Breast epithelium (tissue), 3 donors: ENCODE measurements around the gene STARD13.

Source experiments
- CTCF ChIP-seq, 3 donors: fragments of 450-650 bp; IDR thresholded peaks; one replicate each; pipeline ENCODE4 v1.5.1; 2016 to 2017; ENCODE audit warnings: antibody characterized with exemption in 3 of 3, mild to moderate bottlenecking in 3 of 3, moderate library complexity in 3 of 3
- POLR2A ChIP-seq: fragments of 450-650 bp; IDR thresholded peaks from one replicate; pipeline ENCODE4 v1.6.1; 2016; ENCODE audit warnings: antibody characterized with exemption, mild to moderate bottlenecking, moderate library complexity
- POLR2AphosphoS5 ChIP-seq, 3 donors: sonication (generic); formaldehyde crosslinking; IDR thresholded peaks; one replicate each; pipeline ENCODE4 v1.6.1; 2017; ENCODE audit warnings: antibody characterized with exemption in 3 of 3

DNA sequence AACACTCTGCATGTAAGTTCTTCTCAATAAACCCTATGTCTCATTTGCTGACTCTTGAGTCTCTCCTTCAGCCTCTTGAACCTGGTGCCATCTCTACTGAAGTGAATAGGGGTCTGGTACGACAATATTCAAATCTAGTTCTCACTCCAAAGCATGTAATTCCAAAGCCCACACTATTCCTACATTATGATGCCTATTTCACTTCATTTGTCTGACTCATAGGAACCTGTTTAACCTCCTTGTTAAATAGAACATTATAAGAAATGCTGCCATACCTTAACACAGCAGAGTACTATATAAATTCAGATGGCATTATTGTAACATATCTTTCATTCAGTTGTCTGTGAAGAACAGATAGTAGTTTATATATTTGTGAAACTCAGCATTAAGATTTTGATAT lies 67.1 kb downstream of the STARD13 start:
- TF ChIP-seq POLR2A (no peak), CTCF (IDR thresholded peaks at IDR 0.05) (no peak), POLR2AphosphoS5 (IDR thresholded peaks at IDR 0.05) (no peak)
